OCI-LY7 (cell line): ENCODE results near the gene CETN1.

ENCODE experiments used
- EZH2phosphoT487 ChIP-seq: fragments of 200-600 bp; sonication (generic); IDR thresholded peaks from 2 replicates; pipeline ENCODE4 v1.6.1; 2018; ENCODE audit warnings: low read depth, borderline replicate concordance, mild to moderate bottlenecking, mixed run types, antibody characterized with exemption, low read length, moderate library complexity, mixed read lengths
- TF ChIP-seq, protein P1 (sequence below): fragments of 200-600 bp; sonication (generic); conservative IDR thresholded peaks from 2 replicates; pipeline ENCODE4 v1.5.1; 2014; ENCODE audit warnings: mild to moderate bottlenecking, antibody characterized with exemption, low read length, moderate library complexity, mixed read lengths

DNA sequence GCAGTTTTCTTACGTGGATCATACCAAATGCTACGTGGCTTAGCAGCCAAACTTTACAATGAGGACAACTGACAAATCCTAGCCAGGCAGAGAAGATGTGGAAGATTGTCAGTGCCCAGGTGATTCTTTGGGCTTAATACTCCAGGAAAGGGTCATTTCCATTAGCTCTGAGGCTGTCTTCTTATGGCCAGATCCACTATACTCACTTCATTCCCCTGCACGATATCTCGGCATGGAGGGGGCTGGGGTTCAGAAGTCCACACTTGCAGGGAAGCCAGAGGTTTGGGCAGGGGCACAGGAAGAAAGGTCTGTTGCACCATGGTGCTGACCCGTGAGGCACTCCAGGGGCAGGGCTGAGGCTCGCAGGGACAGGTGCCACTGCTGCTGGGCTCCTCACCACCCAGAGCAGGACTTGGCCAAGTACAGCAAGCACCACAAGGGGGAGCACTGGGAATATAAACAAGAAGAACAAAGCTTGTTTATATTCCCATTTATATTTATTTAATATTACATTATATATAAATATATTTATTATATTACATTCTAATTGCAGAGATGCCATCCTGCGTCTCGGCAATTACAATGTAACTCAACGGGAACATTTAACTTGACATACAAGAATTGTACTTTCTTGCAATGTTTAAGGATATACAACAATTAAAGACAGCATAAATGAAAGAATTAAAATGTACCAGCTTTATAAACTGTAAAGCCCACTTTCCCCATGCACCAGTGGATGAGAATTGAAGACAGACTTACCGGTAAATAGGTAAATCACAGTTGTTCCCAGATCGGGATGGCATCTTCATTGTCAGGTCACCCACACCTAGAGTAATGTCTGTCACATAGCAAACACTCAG, 43.8 kb downstream of the CETN1 start:
- TF ChIP-seq, protein P1, sequence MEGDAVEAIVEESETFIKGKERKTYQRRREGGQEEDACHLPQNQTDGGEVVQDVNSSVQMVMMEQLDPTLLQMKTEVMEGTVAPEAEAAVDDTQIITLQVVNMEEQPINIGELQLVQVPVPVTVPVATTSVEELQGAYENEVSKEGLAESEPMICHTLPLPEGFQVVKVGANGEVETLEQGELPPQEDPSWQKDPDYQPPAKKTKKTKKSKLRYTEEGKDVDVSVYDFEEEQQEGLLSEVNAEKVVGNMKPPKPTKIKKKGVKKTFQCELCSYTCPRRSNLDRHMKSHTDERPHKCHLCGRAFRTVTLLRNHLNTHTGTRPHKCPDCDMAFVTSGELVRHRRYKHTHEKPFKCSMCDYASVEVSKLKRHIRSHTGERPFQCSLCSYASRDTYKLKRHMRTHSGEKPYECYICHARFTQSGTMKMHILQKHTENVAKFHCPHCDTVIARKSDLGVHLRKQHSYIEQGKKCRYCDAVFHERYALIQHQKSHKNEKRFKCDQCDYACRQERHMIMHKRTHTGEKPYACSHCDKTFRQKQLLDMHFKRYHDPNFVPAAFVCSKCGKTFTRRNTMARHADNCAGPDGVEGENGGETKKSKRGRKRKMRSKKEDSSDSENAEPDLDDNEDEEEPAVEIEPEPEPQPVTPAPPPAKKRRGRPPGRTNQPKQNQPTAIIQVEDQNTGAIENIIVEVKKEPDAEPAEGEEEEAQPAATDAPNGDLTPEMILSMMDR, result peak; percentile 77
- TF ChIP-seq EZH2phosphoT487, result no peak
